Esophagus muscularis mucosa (tissue), 4 donors: ENCODE results near the gene IMMT. TPM values are rescaled to one million over a fixed set of nuclear protein-coding genes. Genes with fewer than 3 reads are reported as not detected.

Experiments
- DNase-seq: peaks from one replicate; pipeline ENCODE4 v3.0.0-alpha.2; 2017; ENCODE audit errors: extremely low spot score
- H3K27ac ChIP-seq, 4 donors: fragments of 200-600 bp; sonication (generic); replicated peaks in 1 of 4; 1 replicate in 3 of 4; 2 replicates in 1 of 4; pipeline ENCODE4 v1.5.1; 2016 to 2019; ENCODE audit warnings: mild to moderate bottlenecking in 1 of 4
- H3K27me3 ChIP-seq, 4 donors: fragments of 200-600 bp; sonication (generic); one replicate each; pipeline versions ENCODE4 v1.5.1 to v1.6.0; 2016 to 2019
- H3K36me3 ChIP-seq, 4 donors: fragments of 200-600 bp; sonication (generic); one replicate each; pipeline ENCODE4 v1.5.1; 2016 to 2019
- H3K4me1 ChIP-seq, 4 donors: fragments of 200-600 bp; sonication (generic); one replicate each; pipeline ENCODE4 v1.5.1; 2016 to 2019
- H3K4me3 ChIP-seq, 4 donors: fragments of 200-600 bp; sonication (generic); 1 replicate in 2 of 4; 2 replicates in 2 of 4; pipeline ENCODE4 v1.5.1; 2016 to 2019; ENCODE audit warnings: mild to moderate bottlenecking in 4 of 4, moderate library complexity in 1 of 4
- H3K9me3 ChIP-seq, 4 donors: fragments of 200-600 bp; sonication (generic); 1 replicate in 3 of 4; 2 replicates in 1 of 4; pipeline ENCODE4 v1.5.1; 2016 to 2019
- CTCF ChIP-seq, 3 experiments: fragments of 200-600 bp in 2 of 3; fragments of 450-650 bp in 1 of 3; sonication (generic) in 2 of 3; IDR thresholded peaks; one replicate each; pipeline ENCODE4 v1.5.1; 2017 to 2019; ENCODE audit warnings: antibody characterized with exemption in 3 of 3, mild to moderate bottlenecking in 2 of 3, moderate library complexity in 1 of 3
- EP300 ChIP-seq: sonication (generic); formaldehyde crosslinking; IDR thresholded peaks from one replicate; pipeline ENCODE4 v1.6.1; 2017; ENCODE audit warnings: antibody characterized with exemption
- POLR2A ChIP-seq: fragments of 450-650 bp; IDR thresholded peaks from one replicate; pipeline ENCODE4 v1.6.1; 2017; ENCODE audit warnings: antibody characterized with exemption, moderate library complexity, mild to moderate bottlenecking, low read depth
- POLR2AphosphoS5 ChIP-seq, 2 donors: sonication (generic); formaldehyde crosslinking; IDR thresholded peaks; one replicate each; pipeline ENCODE4 v1.6.1; 2017; ENCODE audit warnings: antibody characterized with exemption in 2 of 2
- WGBS: methylation state at CpG from one replicate; pipeline ENCODE4 v1.1.5; 2018; 5-methylcytosine and 5-hydroxymethylcytosine counted together
- intact Hi-C: fragments of 100-400 bp; cut with DNase I; formaldehyde crosslinking; loops from one replicate; pipeline ENCODE4 v1.15.1; 2023
- total RNA-seq, 4 donors: library from RNA; depleted of rRNA; stranded (reverse); fragments of >200 nt; gene quantifications; one replicate each; pipeline versions ENCODE4 v1.1.0 to v1.2.1, GENCODE V29; 2016

The IMMT gene
- total RNA-seq, 4 donors from 2014 or later, result 53.5 to 68.1 (median 66.6) TPM

GRCh38 chr2:86235196-86235980 lies 40.1 kb upstream of the IMMT start:
- peaks cover 21 to 83% (median 56%) of the 10 kb centered on the region in 4 donors for H3K4me1 ChIP-seq
- TF ChIP-seq CTCF (IDR thresholded peaks at IDR 0.05) (no peak), POLR2AphosphoS5 (IDR thresholded peaks at IDR 0.05) (no peak), POLR2A (no peak), EP300 (no peak)
- no peaks in the 10 kb centered on the region for H3K27me3 ChIP-seq
- no peaks in the 10 kb centered on the region for H3K9me3 ChIP-seq
- peak overlapping the region; percentile 68 to 77 (median 74) for H3K27ac ChIP-seq
- intact Hi-C loops, result no loop called here
- DNase-seq, result no peak
- H3K4me3 ChIP-seq, result no peak overlapping the region
- H3K36me3 ChIP-seq, result peaks cover 0 to 14% (median 4%) of the 10 kb centered on the region in 4 donors
- 78% methylated on average over 11 of the region's 12 CpGs for WGBS

DNA sequence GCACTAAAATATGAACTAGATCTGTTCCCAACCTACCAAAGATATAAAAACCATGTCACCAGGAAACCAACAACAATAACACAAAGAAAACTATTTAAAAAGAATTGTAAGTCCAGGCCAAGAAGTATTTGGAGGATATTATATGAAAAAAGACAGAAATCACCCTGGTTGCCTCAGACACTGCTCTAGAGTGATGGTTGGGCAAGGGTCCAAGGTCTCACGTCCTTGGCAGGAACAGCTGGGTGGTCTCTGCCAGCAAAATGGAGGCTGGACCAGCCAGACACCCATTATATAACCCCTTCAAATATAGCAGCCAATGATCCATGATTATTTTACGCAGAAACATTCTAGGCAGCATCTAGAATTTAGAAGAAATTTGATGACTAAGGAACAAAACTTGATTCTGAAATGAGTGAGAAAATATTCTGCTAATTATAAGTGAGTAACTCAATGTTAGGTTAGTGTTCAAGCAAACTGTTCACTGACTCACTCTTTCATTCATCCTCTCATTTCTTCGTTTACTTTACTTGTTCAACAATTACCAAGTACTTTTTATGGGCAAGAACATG lies 39.4 kb upstream of the IMMT start:
- Histone ChIP-seq H3K4me3 (no peak overlapping the region), H3K27me3 (no peaks in the 10 kb centered on the region), H3K27ac (peak overlapping the region; percentile 68 to 77 (median 74)), H3K9me3 (no peaks in the 10 kb centered on the region), H3K4me1 (peaks cover 21 to 75% (median 53%) of the 10 kb centered on the region in 4 donors), H3K36me3 (peaks cover 0 to 14% (median 3%) of the 10 kb centered on the region in 4 donors)
- 40% methylated on average over 3 of the region's 3 CpGs for WGBS
- DNase-seq, result no peak
- intact Hi-C loops, result no loop called here
- TF ChIP-seq POLR2A (no peak), POLR2AphosphoS5 (IDR thresholded peaks at IDR 0.05) (peak; percentile 40 to 50)

- Histone ChIP-seq H3K4me3 (no peak overlapping the region), H3K27me3 (no peaks in the 10 kb centered on the region), H3K27ac (peak overlapping the region; percentile 68 to 77 (median 74)), H3K36me3 (peaks cover 0 to 19% (median 3%) of the 10 kb centered on the region in 4 donors), H3K4me1 (peaks cover 18 to 64% (median 44%) of the 10 kb centered on the region in 4 donors), H3K9me3 (no peaks in the 10 kb centered on the region)
- WGBS, result 47% methylated on average over 4 of the region's 4 CpGs
- intact Hi-C loops, result no loop called here
- DNase-seq, result no peak
- TF ChIP-seq POLR2AphosphoS5 (IDR thresholded peaks at IDR 0.05) (no peak), EP300 (no peak), POLR2A (no peak), CTCF (IDR thresholded peaks at IDR 0.05) (no peak)
Observed at GRCh38 chr2:86233436-86233835, 38.2 kb upstream of the IMMT start.

- H3K27me3 ChIP-seq, result no peaks in the 10 kb centered on the region
- intact Hi-C loops, result no loop called here
- 64% methylated on average over 6 of the region's 6 CpGs for WGBS
- H3K36me3 ChIP-seq, result peaks cover 0 to 19% (median 3%) of the 10 kb centered on the region in 4 donors
- DNase-seq, result no peak
- peaks cover 16 to 59% (median 39%) of the 10 kb centered on the region in 4 donors for H3K4me1 ChIP-seq
- H3K27ac ChIP-seq, result peak overlapping the region; percentile 40 to 77 (median 74)
- no peaks in the 10 kb centered on the region for H3K9me3 ChIP-seq
- TF ChIP-seq POLR2AphosphoS5 (IDR thresholded peaks at IDR 0.05), result no peak
- no peak for TF ChIP-seq POLR2A
- no peak for TF ChIP-seq EP300
- TF ChIP-seq CTCF (IDR thresholded peaks at IDR 0.05), result no peak
- no peak overlapping the region for H3K4me3 ChIP-seq
Observed at GRCh38 chr2:86232910-86233309, 37.6 kb upstream of the IMMT start.

- H3K4me3 ChIP-seq, result no peak overlapping the region
- H3K9me3 ChIP-seq, result no peaks in the 10 kb centered on the region
- peaks cover 0 to 19% (median 3%) of the 10 kb centered on the region in 4 donors for H3K36me3 ChIP-seq
- no peak for DNase-seq
- TF ChIP-seq CTCF (IDR thresholded peaks at IDR 0.05) (no peak), POLR2AphosphoS5 (IDR thresholded peaks at IDR 0.05) (no peak), POLR2A (no peak), EP300 (no peak)
- intact Hi-C loops, result no loop called here
- WGBS, result 83% methylated on average over 5 of the region's 15 CpGs
- peaks cover 16 to 53% (median 38%) of the 10 kb centered on the region in 4 donors for H3K4me1 ChIP-seq
- no peaks in the 10 kb centered on the region for H3K27me3 ChIP-seq
- H3K27ac ChIP-seq, result peak overlapping the region in 3 of 4 donors; percentile 40 to 77 (median 77)
Observed at GRCh38 chr2:86232373-86232784, 37.1 kb upstream of the IMMT start.
